ENCODE results near the gene ACTR2. TPM values are rescaled to one million over a fixed set of nuclear protein-coding genes. Genes with fewer than 3 reads are reported as not detected.

ACTR2 gene
- total RNA-seq, 2 donors from 2014 or later: 26.0 to 46.7 TPM

- DNase-seq (peak in 1 of 4 donors; percentile 37), ATAC-seq (peak; percentile 46)
- intact Hi-C loops (cut with DNase I): no loop called here
- Histone ChIP-seq H3K9me3 (no peaks in the 10 kb centered on the region), H3K27me3 (no peaks in the 10 kb centered on the region), H3K36me3 (replicated peaks in 1 of 2; ENCODE audit: insufficient read depth in 1 of 2, low read depth in 2 of 2) (peaks cover 0 to 2% of the 10 kb centered on the region in 2 donors), H3K4me1 (no peaks in the 10 kb centered on the region), H3K27ac (peak overlapping the region in 1 of 4 donors; percentile 17), H3K4me3 (no peak overlapping the region)
- 76 to 77% methylated on average over 8 to 9 of the region's 9 CpGs for WGBS, 2 donors
- TF ChIP-seq CTCF (IDR thresholded peaks at IDR 0.05) (no peak), POLR2A (IDR thresholded peaks at IDR 0.05) (no peak)
Measured at GRCh38 chr2:65320042-65320725, 92.6 kb downstream of the ACTR2 start.

Other genes with a start within 250 kb of the ACTR2 start
- gene SLC1A4, start 238.4 kb upstream of the ACTR2 start, total RNA-seq: 10 to 100 TPM; 14.5 to 25.4 TPM
- 10 to 100 TPM in 1 of 2 donors, 1 to 10 TPM in 1; 6.9 to 20.0 TPM for gene CEP68, start 171.4 kb upstream of the ACTR2 start, total RNA-seq
- gene RAB1A, start 97.7 kb upstream of the ACTR2 start, total RNA-seq: 10 to 100 TPM; 43.2 to 53.7 TPM
- gene SPRED2, start 204.8 kb downstream of the ACTR2 start, total RNA-seq: 10 to 100 TPM; 16.1 to 16.2 TPM